Mesendoderm (in vitro differentiated cells): ENCODE results near the gene ZC2HC1B.

Experiments
- DNase-seq: peaks from one replicate; pipeline ENCODE4 v3.0.0; 2013
- H2AK5ac ChIP-seq: 2 replicates; pipeline ENCODE4 v1.6.1; 2013; ENCODE audit warnings: low read length, inconsistent platforms
- H2BK120ac ChIP-seq: 2 replicates; pipeline ENCODE4 v1.6.1; 2013; ENCODE audit warnings: low read depth, mild to moderate bottlenecking, low read length, moderate library complexity, mixed read lengths
- H2BK15ac ChIP-seq: replicated peaks from 2 replicates; pipeline ENCODE4 v1.6.1; 2013; ENCODE audit warnings: low read depth, mild to moderate bottlenecking, moderate library complexity
- H2BK5ac ChIP-seq: 2 replicates; pipeline ENCODE4 v1.6.1; 2013; ENCODE audit warnings: low read length, inconsistent platforms
- H3K18ac ChIP-seq: 2 replicates; pipeline ENCODE4 v1.6.1; 2013; ENCODE audit warnings: mild to moderate bottlenecking, low read length, mixed read lengths
- H3K23ac ChIP-seq: one replicate; pipeline ENCODE4 v1.6.1; 2013; ENCODE audit warnings: low read length
- H3K27ac ChIP-seq: 2 replicates; pipeline ENCODE4 v1.5.1; 2013; ENCODE audit warnings: low read depth, mild to moderate bottlenecking, inconsistent platforms, low read length, moderate library complexity
- H3K27me3 ChIP-seq: 2 replicates; pipeline ENCODE4 v1.6.1; 2013; ENCODE audit warnings: low read length, control low read depth, mild to moderate bottlenecking, inconsistent platforms; ENCODE audit not compliant: insufficient read depth, poor library complexity
- H3K36me3 ChIP-seq: 2 replicates; pipeline ENCODE4 v1.6.1; 2013; ENCODE audit warnings: low read length, inconsistent platforms; ENCODE audit not compliant: control insufficient read depth, insufficient read depth
- H3K4ac ChIP-seq: one replicate; pipeline ENCODE4 v1.6.1; 2013; ENCODE audit warnings: low read depth, mild to moderate bottlenecking, low read length, moderate library complexity
- H3K4me1 ChIP-seq: 2 replicates; pipeline ENCODE4 v1.6.1; 2013; ENCODE audit warnings: low read depth, low read length, inconsistent platforms; ENCODE audit not compliant: control insufficient read depth
- H3K4me2 ChIP-seq: 2 replicates; pipeline ENCODE4 v1.6.1; 2013; ENCODE audit warnings: low read length
- H3K4me3 ChIP-seq: 2 replicates; pipeline ENCODE4 v1.5.1; 2013; ENCODE audit warnings: mild to moderate bottlenecking, low read length
- H3K56ac ChIP-seq: one replicate; pipeline ENCODE4 v1.6.1; 2013; ENCODE audit warnings: low read length
- H3K79me1 ChIP-seq: 2 replicates; pipeline ENCODE4 v1.6.1; 2013; ENCODE audit warnings: low read length, inconsistent platforms
- H3K79me2 ChIP-seq: 2 replicates; pipeline ENCODE4 v1.6.1; 2013; ENCODE audit warnings: mild to moderate bottlenecking, low read length; ENCODE audit not compliant: control insufficient read depth, insufficient read depth
- H3K9ac ChIP-seq: 2 replicates; pipeline ENCODE4 v1.6.1; 2013; ENCODE audit warnings: low read length, inconsistent platforms
- H4K5ac ChIP-seq: one replicate; pipeline ENCODE4 v1.6.1; 2013; ENCODE audit warnings: low read length
- H4K8ac ChIP-seq: one replicate; pipeline ENCODE4 v1.6.1; 2013; ENCODE audit warnings: low read depth, mild to moderate bottlenecking, control low read depth, low read length, moderate library complexity
- WGBS: extraction: QIAGEN DNeasy Blood & Tissue Kit; methylation state at CpG from one replicate; pipeline ENCODE4 v1.1.7; 2013; ENCODE audit warnings: low lambda C conversion rate, missing lambda C conversion rate; ENCODE audit not compliant: insufficient coverage; ENCODE audit errors: extremely low coverage; 5-methylcytosine and 5-hydroxymethylcytosine counted together

The ZC2HC1B gene

GRCh38 chr6:143958839-143959399 lies 94.6 kb downstream of the ZC2HC1B start:
- Histone ChIP-seq H3K36me3 (no peaks in the 10 kb centered on the region), H2BK15ac (no peak overlapping the region), H3K18ac (no peak overlapping the region), H2BK5ac (no peak overlapping the region), H3K27ac (peak overlapping the region; percentile 65), H3K23ac (no peak overlapping the region), H3K4ac (no peak overlapping the region), H3K4me1 (peaks cover 25% of the 10 kb centered on the region), H3K4me3 (no peak overlapping the region), H3K27me3 (peaks cover 19% of the 10 kb centered on the region), H3K79me2 (no peaks in the 10 kb centered on the region), H3K4me2 (peak overlapping the region; percentile 44), H4K8ac (no peak overlapping the region), H2BK120ac (no peak overlapping the region), H3K9ac (no peak overlapping the region), H2AK5ac (no peak overlapping the region), H3K56ac (peak overlapping the region; percentile 38), H3K79me1 (no peaks in the 10 kb centered on the region), H4K5ac (no peak overlapping the region)
- peak; percentile 96 for DNase-seq
- WGBS, result no CpG with 5 or more reads among the region's 11 CpGs

DNA sequence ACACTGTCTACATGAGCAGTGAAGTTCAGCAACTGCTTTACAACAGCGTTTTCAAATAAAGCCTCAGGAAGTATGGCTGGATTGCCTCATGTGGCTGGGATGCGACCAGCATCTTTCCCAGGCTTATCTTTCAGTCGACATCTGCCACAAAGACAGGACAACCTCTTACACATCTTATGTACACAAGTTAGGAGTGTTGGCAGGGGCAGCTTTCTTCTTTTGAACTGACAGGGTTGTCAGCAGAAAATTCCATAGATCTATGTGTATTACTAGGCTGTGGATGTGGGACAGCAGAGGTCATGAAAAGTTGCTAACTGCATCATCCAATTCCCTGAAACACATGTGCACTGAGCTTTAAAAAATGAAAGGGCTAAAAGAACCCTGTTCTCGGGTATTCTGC lies 95.7 kb downstream of the ZC2HC1B start:
- H2AK5ac ChIP-seq, result no peak overlapping the region
- H2BK15ac ChIP-seq, result no peak overlapping the region
- no peak overlapping the region for H3K4me3 ChIP-seq
- no peak overlapping the region for H3K4me2 ChIP-seq
- no peak overlapping the region for H2BK5ac ChIP-seq
- peak overlapping the region; percentile 42 for H3K18ac ChIP-seq
- H3K23ac ChIP-seq, result no peak overlapping the region
- H3K56ac ChIP-seq, result no peak overlapping the region
- no peaks in the 10 kb centered on the region for H3K36me3 ChIP-seq
- peaks cover 30% of the 10 kb centered on the region for H3K4me1 ChIP-seq
- no peak overlapping the region for H2BK120ac ChIP-seq
- no peak overlapping the region for H3K9ac ChIP-seq
- H4K8ac ChIP-seq, result no peak overlapping the region
- no peak overlapping the region for H4K5ac ChIP-seq
- peak; percentile 47 for DNase-seq
- no peak overlapping the region for H3K27ac ChIP-seq
- H3K4ac ChIP-seq, result no peak overlapping the region
- peaks cover 21% of the 10 kb centered on the region for H3K27me3 ChIP-seq
- H3K79me2 ChIP-seq, result no peaks in the 10 kb centered on the region
- no peaks in the 10 kb centered on the region for H3K79me1 ChIP-seq
- WGBS, result no CpG with 5 or more reads among the region's 4 CpGs

- Histone ChIP-seq H2BK120ac (no peak overlapping the region), H3K4me2 (no peak overlapping the region), H3K27ac (no peak overlapping the region), H3K79me1 (no peaks in the 10 kb centered on the region), H4K5ac (no peak overlapping the region), H2AK5ac (no peak overlapping the region), H3K4ac (no peak overlapping the region), H3K4me3 (no peak overlapping the region), H3K9ac (no peak overlapping the region), H3K4me1 (peaks cover 38% of the 10 kb centered on the region), H3K27me3 (peaks cover 32% of the 10 kb centered on the region), H3K23ac (no peak overlapping the region), H4K8ac (no peak overlapping the region), H3K36me3 (no peaks in the 10 kb centered on the region), H3K79me2 (no peaks in the 10 kb centered on the region), H2BK5ac (no peak overlapping the region), H3K56ac (no peak overlapping the region), H3K18ac (no peak overlapping the region), H2BK15ac (no peak overlapping the region)
- DNase-seq, result no peak
- no CpG with 5 or more reads among the region's 3 CpGs for WGBS
Observed at GRCh38 chr6:143961066-143961465, 96.8 kb downstream of the ZC2HC1B start.

DNA sequence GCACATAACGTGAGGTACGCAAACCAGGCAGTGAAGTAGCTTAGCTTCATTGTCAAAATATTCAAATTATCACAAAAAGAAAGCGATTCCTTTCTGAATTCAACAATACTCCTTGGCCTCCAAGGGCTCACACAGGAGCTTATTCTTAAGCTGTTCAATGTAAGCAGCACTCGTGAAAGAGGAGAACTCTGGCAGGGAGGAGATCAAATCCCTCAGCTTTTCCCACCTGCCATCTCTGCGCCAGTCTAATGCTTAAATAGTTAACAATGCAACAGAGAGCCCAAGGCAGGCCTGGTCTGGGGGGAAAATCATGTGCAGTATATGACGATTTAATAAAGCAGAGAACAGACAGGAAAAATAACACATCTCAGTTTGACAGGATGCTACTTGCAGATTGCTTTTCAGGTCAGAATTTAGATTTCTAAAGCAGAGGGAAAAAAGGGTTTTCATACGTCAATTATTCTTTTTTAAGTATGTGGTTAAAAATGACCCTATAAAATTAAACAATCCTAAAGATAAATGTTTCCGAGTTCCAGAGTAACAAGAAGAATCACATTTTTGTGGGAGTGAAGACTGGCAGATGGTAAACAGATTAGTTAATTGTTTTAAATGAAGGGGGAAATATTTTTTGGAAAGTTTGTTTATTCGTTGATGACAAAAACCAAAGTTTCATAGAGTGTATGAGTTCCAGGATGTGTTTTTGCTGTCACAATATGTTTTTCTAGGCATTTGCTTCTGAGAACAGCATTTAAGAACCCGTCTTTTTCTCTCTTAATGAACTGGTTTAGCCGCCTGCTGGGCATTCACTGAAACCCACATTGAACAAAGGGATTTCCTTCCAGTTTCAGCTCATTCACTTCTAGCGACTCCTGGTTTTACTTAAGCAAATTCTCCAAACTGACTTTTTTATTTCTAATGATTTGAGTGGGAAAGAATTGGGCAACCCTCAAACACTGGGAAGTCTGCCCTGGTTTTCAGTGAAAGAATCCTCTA lies 97.9 kb downstream of the ZC2HC1B start:
- H3K9ac ChIP-seq, result no peak overlapping the region
- no peak overlapping the region for H2BK15ac ChIP-seq
- WGBS, result 100% methylated on average over 1 of the region's 12 CpGs
- H3K56ac ChIP-seq, result no peak overlapping the region
- H3K27ac ChIP-seq, result no peak overlapping the region
- peak; percentile 74 for DNase-seq
- H3K18ac ChIP-seq, result no peak overlapping the region
- no peak overlapping the region for H3K4me2 ChIP-seq
- no peaks in the 10 kb centered on the region for H3K79me2 ChIP-seq
- H2BK5ac ChIP-seq, result no peak overlapping the region
- H4K8ac ChIP-seq, result no peak overlapping the region
- H2AK5ac ChIP-seq, result no peak overlapping the region
- peaks cover 38% of the 10 kb centered on the region for H3K4me1 ChIP-seq
- H3K23ac ChIP-seq, result no peak overlapping the region
- H4K5ac ChIP-seq, result no peak overlapping the region
- no peak overlapping the region for H3K4me3 ChIP-seq
- H3K27me3 ChIP-seq, result peaks cover 38% of the 10 kb centered on the region
- no peak overlapping the region for H3K4ac ChIP-seq
- no peak overlapping the region for H2BK120ac ChIP-seq
- no peaks in the 10 kb centered on the region for H3K36me3 ChIP-seq
- no peaks in the 10 kb centered on the region for H3K79me1 ChIP-seq

DNA sequence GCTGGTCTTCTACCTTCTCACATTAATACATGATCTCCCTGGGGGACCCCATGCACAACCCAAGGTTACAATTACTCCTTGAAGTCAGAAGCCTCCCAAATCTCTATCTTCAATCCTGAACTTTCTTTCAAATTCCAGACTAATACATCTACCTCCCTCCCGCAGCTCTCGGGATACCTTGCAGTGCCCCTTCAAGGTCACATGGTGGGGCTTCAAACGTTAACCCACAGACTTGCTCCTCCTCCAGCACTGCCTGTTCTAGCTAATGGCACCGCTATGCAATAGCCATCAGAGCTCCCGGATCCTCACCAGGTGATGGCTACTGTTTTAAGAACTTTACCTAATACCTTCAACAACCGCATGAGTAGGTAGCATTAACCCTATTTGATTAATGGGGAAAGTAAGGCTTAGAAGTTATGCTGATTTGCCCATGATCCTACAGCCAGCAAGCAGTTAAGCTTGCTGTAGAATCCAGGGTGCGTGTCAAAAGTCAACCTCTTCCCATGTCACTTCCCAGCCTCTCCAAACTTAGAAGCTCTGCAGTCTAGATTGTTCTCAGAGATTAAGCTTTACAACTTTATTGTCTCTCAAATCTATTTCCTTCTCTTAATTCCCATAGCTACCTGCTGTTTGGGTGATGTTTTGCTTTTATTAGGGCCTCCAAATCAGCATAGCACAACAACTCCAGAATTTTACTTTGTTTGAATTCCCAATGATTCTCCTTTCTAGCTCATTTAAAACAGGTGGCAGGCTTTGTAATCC lies 99.1 kb downstream of the ZC2HC1B start:
- Histone ChIP-seq H3K4me2 (no peak overlapping the region), H3K4ac (no peak overlapping the region), H3K23ac (no peak overlapping the region), H3K36me3 (no peaks in the 10 kb centered on the region), H4K8ac (no peak overlapping the region), H2BK15ac (no peak overlapping the region), H3K79me1 (no peaks in the 10 kb centered on the region), H2BK5ac (no peak overlapping the region), H3K27me3 (peaks cover 41% of the 10 kb centered on the region), H2AK5ac (no peak overlapping the region), H4K5ac (no peak overlapping the region), H3K4me3 (no peak overlapping the region), H3K56ac (no peak overlapping the region), H2BK120ac (no peak overlapping the region), H3K79me2 (no peaks in the 10 kb centered on the region), H3K9ac (no peak overlapping the region), H3K27ac (no peak overlapping the region), H3K18ac (no peak overlapping the region), H3K4me1 (peaks cover 33% of the 10 kb centered on the region)
- no CpG with 5 or more reads among the region's 7 CpGs for WGBS
- DNase-seq, result peak; percentile 50
